ENCODE data around the gene PIK3AP1. TPM values are rescaled to one million over a fixed set of nuclear protein-coding genes. Genes with fewer than 3 reads are reported as not detected.

PIK3AP1 gene
- total and polyA plus RNA-seq, 2 of the 13 experiments (the other 11 are each of a cell fraction or from before 2014, with no cell fraction given) = 3.6 to 13.8 TPM

- no peaks in the 10 kb centered on the region for H4K20me1 ChIP-seq (ENCODE audit: insufficient read depth, low read length)
- WGBS (ENCODE audit: low lambda C conversion rate) = 88% methylated on average over 4 of the region's 4 CpGs
- H3K36me3 ChIP-seq (replicated peaks in 1 of 2; ENCODE audit: control insufficient read depth in 1 of 2, insufficient read depth in 2 of 2, low read length in 2 of 2) = no peaks in the 10 kb centered on the region
- H3K9me3 ChIP-seq (ENCODE audit: low read length) = no peaks in the 10 kb centered on the region
- H3K4me1 ChIP-seq (ENCODE audit: insufficient read depth, low read length) = peaks cover 74% of the 10 kb centered on the region
- POLR2A ChIA-PET = interaction anchor here (1.2 to 1.9 kb wide), 3 partner anchors 9 to 32 kb away, joined by 3 to 9 read pairs (median 3); no protein-coding TSS in a partner anchor
- H3K4me3 ChIP-seq (replicated peaks in 1 of 3; ENCODE audit: insufficient read depth in 1 of 3, low read depth in 2 of 3, low read length in 3 of 3) = peak overlapping the region in 2 of 3 experiments; percentile 51 to 52; a peak in 1 of 6 replicates
- DNase-seq (ENCODE audit: low spot score) (no peak), ATAC-seq (no peak), FAIRE-seq (no peak)
- H3K4me2 ChIP-seq (ENCODE audit: low read depth, low read length) = peak overlapping the region; percentile 79
- in situ Hi-C loops (cut with HindIII; ENCODE audit: extremely low pct_ligation_motif_present, low pct_unique_long_range_greater_than_20kb) = no loop called here
- H3K27me3 ChIP-seq (ENCODE audit: control insufficient read depth in 1 of 2, insufficient read depth in 2 of 2, low read length in 2 of 2) = no peaks in the 10 kb centered on the region
- peak overlapping the region; percentile 54; the same call in 1 of the 2 replicates for H3K9ac ChIP-seq (ENCODE audit: insufficient read depth, low read depth, low read length)
- H3K27ac ChIP-seq (ENCODE audit: extremely low read length, insufficient read depth, low read length) = peak overlapping the region; percentile 89
- no peak overlapping the region for H2AFZ ChIP-seq (ENCODE audit: low read length)
- BruUV-seq (replicated peaks) = no TSS peak
- CTCF ChIA-PET (ENCODE audit: low intra/inter-chr PET ratio, low total read pairs) = no interaction called here
- H3K79me2 ChIP-seq (ENCODE audit: insufficient read depth, low read length) = no peaks in the 10 kb centered on the region
- intact Hi-C loops (cut with micrococcal nuclease; ENCODE audit: unreplicated experiment) = loop anchor here (5.0 kb wide), 1 partner anchor 45 kb away; no protein-coding TSS in a partner anchor
- TF ChIP-seq ZNF329 (CRISPR knock-in tag; IDR thresholded peaks at IDR 0.05; ENCODE audit: low read depth) (no peak), ZNF235 (CRISPR knock-in tag; IDR thresholded peaks at IDR 0.05; ENCODE audit: borderline replicate concordance) (no peak), PITX1 (CRISPR knock-in tag; IDR thresholded peaks at IDR 0.05) (no peak), SIX1 (CRISPR knock-in tag; IDR thresholded peaks at IDR 0.05; ENCODE audit: borderline replicate concordance) (no peak), MAFG (CRISPR knock-in tag; IDR thresholded peaks at IDR 0.05) (no peak), ARID3A (IDR thresholded peaks at IDR 0.05; ENCODE audit: low read depth, low read length) (no peak)
- TF ChIP-seq, protein P1, sequence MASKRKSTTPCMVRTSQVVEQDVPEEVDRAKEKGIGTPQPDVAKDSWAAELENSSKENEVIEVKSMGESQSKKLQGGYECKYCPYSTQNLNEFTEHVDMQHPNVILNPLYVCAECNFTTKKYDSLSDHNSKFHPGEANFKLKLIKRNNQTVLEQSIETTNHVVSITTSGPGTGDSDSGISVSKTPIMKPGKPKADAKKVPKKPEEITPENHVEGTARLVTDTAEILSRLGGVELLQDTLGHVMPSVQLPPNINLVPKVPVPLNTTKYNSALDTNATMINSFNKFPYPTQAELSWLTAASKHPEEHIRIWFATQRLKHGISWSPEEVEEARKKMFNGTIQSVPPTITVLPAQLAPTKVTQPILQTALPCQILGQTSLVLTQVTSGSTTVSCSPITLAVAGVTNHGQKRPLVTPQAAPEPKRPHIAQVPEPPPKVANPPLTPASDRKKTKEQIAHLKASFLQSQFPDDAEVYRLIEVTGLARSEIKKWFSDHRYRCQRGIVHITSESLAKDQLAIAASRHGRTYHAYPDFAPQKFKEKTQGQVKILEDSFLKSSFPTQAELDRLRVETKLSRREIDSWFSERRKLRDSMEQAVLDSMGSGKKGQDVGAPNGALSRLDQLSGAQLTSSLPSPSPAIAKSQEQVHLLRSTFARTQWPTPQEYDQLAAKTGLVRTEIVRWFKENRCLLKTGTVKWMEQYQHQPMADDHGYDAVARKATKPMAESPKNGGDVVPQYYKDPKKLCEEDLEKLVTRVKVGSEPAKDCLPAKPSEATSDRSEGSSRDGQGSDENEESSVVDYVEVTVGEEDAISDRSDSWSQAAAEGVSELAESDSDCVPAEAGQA (IDR thresholded peaks at IDR 0.05; ENCODE audit: low read depth) = no peak
- TF ChIP-seq, protein P1 (CRISPR knock-in tag; IDR thresholded peaks at IDR 0.05; ENCODE audit: borderline replicate concordance) = no peak
- TF ChIP-seq, protein P2, sequence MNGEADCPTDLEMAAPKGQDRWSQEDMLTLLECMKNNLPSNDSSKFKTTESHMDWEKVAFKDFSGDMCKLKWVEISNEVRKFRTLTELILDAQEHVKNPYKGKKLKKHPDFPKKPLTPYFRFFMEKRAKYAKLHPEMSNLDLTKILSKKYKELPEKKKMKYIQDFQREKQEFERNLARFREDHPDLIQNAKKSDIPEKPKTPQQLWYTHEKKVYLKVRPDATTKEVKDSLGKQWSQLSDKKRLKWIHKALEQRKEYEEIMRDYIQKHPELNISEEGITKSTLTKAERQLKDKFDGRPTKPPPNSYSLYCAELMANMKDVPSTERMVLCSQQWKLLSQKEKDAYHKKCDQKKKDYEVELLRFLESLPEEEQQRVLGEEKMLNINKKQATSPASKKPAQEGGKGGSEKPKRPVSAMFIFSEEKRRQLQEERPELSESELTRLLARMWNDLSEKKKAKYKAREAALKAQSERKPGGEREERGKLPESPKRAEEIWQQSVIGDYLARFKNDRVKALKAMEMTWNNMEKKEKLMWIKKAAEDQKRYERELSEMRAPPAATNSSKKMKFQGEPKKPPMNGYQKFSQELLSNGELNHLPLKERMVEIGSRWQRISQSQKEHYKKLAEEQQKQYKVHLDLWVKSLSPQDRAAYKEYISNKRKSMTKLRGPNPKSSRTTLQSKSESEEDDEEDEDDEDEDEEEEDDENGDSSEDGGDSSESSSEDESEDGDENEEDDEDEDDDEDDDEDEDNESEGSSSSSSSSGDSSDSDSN (CRISPR knock-in tag; IDR thresholded peaks at IDR 0.05) = no peak
- TF ChIP-seq, protein P3, sequence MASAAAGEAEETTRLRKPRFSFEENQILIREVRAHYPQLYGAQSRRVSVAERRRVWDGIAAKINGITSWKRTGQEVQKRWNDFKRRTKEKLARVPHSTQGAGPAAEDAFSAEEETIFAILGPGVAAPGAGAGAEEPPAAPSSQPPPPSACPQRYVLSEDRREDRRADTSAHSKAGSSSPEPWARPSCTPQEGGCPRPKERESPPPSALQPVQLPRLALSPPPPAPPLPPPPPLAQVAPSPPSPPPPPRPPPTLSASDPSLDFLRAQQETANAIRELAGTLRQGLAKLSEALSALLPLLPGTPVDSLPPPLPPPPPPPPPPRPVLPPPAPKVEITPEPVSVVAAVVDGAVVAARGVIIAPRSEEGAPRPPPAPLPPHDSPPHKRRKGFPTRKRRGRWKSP (CRISPR knock-in tag; IDR thresholded peaks at IDR 0.05) = 0 out of 2 replicates have a peak, but pooled peaks have one; percentile 23
These were observed 47.7 kb downstream of the PIK3AP1 start for GRCh38 chr10:96672481-96673175.
